Hematopoietic multipotent progenitor cell treated with erythropoietin and hydrocortisone succinate and interleukin-3 and kit ligand, for 15 days (in vitro differentiated cells): ENCODE results near the gene HM13.
"Not testable (repeated sequence)": the region's sequence is repeated elsewhere in the genome, so short reads cannot be mapped to it uniquely, and the experiment has no call there.

Experiments used
- DNase-seq: peaks from one replicate; pipeline ENCODE4 v3.0.0-alpha.2; 2015; ENCODE audit warnings: low spot score

The HM13 gene

DNA sequence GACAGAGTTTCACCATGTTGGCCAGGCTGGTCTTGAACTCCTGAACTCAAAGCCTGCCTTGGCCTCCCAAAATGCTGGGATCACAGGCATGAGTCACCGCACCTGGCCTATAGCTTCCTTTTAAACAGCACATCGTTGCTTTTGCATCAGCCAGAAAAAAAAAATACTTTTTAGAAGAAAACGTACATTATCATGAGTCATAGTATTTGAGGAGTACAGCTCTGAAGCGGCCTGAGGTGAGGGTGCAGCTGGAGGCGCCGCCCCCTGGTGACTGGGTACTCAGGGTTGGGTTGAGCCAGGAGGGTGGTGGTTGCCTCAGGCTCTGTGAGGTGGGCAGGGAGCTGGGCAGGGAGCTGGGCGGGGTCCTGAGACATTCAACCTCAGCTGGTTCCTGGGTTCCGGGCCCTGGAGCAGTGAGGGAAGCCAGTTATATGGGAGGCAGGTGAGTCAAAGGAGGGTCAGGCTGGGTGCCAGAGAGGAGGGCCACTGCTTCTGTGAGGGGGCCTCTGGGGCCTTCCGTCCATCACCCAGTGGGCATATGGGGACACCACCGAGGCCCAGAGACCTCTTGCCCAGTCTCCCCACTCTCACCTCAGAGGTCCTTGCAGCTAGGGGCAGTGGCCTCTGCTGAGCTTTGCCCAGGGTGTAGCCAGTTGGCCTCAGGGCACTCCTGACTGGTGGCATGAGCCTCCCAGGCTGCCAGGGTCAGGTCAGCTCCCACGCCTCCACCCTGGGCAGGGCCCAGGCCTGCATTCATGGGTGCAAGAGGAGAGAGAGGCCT is 79.2 kb downstream of the HM13 start:
- no peak for DNase-seq

DNA sequence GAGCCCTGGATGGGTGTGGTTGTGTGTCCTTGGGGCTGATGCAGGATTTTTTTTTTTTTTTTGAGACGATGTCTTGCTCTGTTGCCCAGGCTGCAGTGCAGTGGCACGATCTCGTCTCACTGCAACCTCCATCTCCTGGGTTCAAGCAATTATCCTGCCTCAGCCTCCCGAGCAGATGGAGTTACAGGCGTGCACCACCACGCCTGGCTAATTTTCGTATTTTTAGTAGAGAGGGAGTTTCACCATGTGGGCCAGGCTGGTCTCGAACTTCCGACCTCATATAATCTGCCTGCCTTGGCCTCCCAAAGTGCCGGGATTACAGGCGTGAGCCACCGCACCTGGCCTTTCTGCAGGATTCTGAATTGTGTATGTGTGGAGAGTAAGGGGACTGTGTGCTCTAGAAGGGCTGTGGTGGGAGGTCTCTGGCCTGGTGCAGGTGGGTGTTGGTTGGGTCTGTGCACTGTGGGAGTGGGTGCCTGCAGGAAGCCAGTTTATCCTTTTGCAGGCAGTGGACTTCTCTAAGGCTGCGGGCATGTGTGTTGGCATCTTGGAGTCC is 79.8 kb downstream of the HM13 start:
- DNase-seq, result no peak

DNA sequence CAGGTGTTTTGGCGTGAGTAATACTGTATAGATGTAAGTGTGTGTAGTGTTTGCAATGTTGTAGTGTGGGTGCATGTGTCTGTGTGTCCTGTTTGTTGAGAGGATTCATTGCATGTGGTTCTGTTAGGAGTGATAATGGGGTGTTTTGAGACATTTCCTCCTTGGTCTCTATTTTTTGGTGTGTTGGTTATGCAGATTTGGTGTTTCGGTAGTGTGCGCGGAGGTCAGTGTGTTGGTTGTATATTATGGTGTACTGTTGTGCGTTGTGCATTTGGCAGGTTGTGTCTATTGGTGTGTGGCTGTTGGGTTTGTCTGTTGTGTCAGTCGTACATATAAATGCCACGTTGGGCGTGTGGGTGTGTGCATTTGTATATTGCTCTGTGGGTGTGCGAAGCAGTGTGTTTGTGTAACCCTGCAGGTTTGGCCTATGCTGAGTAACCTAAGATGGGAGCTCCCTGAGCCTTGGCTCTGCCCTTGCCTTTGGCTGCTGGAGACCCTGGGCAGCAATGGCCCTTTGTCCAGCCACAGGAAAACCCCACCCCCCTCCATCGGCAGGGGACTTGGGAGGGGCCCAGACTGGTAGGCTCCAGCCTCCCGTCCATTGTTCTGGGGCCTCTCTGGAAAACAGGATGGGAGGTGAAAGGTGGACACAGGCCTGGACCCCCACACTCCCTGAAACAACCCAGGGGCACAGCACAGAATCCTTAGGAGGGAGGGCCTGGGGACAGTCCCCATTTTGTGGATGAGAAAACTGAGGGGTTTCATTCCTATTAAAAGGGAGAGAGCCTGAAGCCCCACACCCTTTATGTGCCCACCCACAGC is 80.5 kb downstream of the HM13 start:
- no peak for DNase-seq

DNA sequence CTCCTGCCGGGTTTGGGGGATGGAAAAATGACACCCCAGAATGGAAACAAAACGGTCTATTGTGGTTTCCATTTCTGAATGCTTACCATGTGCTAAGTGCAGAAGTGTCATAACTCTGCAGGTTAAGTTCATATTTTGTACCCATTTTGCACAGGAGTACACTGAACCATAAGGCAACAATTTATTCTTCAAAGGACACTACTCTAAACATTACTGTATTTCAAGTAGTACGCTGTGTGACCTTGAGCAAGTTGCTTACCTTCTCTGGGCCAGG is 81.1 kb downstream of the HM13 start:
- DNase-seq, result no peak

DNA sequence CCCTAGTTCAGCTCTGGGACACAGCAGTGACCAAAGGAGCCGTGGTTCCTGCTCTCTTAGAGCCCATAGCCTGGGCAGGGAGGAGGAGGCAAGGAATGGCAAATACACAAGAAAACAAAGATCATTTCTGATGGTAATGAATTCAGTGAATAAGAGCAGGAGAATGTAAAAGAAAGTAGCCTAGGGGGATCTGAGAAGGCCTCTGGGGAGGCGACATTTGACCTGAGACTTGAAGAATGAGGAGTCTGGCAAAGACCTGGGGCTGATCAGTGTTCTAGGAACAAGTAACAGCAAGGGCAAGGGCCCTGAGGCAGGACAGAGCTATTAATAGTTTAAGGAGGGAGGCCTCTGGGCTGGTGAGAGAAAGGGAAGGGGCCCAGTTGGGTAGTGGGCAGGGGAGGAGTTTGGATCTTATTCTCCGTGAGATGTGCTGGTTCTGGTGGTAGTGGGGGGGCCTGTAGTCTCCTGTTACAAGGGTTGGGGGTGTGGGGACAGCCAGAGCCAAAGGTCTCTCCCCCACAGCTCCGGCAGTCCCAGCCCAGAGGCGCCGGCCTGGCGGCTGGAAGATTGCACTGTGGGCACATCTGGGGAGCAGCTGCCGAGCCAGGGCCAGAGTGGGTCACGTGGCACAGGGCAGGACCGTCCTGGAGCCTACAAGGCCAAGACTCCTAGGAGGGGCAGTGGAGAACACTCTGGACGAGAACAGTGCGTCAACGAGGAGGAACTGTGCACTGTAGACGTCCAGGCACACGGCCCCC is 81.6 kb downstream of the HM13 start:
- no peak for DNase-seq

DNA sequence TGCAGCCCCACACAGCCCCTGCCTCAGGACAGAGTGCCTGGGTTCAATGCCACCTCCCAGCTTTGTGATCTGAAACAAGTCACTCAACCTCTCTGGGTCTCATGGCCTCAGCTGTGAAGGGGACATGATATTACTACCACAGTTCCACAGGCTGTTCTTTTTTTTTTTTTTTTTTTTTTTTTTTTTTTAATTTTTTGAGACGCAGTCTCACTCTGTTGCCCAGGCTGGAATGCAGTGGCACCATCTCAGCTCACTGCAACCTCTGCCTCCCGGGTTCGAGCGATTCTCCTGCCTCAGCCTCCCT is 82.1 kb downstream of the HM13 start:
- not testable (repeated sequence) for DNase-seq

DNA sequence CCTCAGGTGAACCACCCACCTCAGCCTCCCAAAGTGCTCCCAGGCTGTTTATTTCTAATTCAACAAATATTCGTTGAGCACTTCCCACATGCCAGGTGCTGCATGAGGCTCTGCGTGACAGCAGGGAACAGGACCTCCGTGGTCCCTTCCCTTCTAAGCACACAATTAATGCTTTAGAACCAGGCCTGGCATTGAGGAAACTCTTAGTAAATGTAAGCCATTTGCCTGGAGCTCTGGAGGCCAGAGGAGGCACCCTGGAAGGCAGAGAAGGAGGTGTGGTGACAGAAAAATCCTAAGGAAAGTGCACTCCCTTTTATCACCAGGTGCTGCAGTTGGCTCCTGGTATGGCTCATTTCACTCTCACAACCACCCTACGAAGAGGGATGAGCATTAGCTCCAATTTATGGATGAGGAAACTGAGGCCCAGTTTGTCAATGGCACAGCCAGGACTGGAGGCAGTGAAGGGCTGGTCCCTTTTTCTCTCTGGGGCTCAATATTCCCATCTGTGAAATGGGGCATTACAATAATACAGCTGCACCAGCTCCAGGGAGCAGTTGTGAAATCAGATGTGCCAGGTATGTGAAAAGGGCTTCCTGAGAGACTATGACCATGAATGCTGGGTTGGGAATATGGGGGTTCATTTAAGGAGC is 82.7 kb downstream of the HM13 start:
- DNase-seq, result no peak

DNA sequence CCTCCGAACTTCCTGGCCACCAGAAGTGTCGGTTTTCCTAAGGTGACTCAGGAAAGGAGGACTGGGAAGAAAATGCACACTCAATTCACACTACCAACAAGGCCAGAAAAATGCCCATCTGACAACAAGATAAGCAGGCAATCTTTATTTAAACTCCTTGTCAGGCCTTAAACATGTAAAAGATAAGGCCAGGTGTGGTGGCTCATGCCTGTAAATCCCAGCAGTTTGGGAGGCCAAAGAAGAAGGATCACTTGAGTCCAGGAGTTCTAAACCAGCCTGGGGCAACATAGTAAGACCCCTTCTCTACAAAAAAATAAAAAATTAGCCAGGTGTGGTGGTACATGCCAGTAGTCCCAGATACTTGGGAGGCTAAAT is 83.2 kb downstream of the HM13 start:
- no peak for DNase-seq

DNA sequence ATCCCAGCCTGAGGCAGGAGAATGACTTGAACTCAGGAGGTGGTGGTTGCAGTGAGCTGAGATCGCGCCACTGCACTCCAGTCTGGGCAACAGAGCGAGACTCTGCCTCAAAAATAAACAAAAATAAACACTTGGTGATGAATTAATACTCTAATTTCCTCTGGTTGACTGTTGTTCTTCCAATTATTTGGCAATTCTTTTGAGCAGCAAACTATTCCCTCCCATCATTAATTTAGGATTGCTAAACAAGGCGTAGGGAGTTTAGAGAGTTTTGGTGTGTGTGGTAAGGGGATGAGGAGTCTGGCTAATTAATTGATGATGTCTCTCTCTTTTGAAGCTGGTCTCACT is 88.2 kb downstream of the HM13 start:
- DNase-seq, result no peak

DNA sequence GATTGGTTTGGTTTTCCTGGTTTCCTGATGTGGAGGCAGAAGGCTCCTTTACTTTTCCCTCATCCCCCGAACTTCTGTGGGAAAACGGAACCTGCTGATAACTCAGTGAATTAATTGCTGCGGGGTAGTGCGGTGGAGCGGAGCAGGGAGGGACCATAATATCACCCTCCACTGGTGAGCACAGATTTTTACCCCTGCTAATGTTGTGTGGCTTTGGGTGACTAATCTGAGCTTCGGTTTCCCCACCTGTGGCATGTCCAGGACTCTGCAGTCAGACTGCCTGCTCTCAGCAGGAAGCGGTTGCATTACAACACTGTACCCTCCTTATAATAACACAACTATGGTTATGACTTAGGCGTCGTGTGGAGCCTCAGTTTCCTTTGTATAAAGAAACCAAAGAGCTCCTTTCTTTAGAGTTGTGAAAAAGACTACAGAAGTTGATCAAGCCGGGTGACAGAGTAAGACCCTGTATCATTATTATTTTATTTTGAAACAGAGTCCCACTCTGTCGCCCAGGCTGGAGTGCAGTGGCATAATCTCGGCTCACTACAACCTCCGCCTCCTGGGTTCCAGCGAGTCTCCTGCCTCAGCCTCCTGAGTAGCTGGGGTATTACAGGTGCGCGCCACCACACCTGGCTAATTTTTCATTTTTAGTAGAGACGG is 88.7 kb downstream of the HM13 start:
- no peak for DNase-seq

DNA sequence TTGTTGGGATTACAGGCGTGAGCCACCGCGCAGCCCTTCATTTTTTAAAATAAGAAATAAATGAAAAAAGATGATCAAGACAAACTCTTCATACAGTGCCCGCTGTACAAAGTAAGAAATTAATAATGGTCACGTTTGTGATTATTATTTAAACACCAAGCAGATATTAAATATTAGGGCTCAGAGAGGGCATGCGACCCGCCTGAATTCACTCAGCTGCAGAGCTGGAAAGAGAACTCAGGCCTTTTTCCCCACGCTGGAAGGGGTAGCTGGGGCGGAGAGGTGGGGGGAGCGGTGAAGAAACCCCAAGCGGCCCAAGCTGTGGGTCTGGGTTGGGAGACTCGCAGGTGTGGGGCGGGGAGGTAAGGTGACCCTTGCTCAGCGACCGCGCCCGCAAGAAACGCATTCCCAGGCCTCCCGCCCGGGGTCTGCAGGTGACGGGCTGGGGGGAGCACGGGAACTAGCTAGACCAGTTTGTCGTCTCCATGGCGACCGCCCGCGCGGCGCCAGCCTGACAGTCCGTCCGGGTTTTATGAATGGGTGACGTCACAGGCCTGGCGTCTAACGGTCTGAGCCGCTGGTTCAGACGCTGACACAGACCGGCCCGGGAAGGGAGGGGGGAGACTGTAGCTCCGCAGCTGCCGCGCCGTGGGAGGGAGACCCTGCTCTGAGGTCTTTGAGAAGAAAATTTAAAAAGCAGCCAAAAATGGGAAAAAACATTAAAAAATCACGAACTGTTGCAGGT is 89.8 kb downstream of the HM13 start:
- peak; percentile 82 for DNase-seq

DNA sequence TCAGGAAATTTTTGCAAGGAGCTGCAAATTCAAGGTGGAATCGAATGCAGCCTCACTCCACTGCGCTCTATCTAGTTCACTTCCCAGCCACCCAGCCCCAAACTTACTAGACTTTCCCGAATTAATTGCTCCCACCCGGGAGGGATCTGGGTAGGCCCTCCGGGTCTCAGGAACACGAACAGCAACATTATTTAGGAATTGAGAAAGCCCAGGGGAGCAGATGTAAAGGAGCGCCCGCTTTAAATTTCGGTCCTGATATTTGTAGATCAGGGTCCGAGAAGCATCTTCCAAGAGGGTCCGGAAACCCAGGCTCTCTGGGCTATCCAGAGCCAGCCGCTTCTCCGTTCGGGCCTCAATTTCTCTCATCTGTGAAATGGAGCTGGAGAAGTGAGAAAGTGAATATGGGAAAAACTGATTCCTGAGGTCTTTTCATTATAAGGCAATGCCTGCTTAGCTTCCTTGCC is 90.4 kb downstream of the HM13 start:
- DNase-seq, result no peak

DNA sequence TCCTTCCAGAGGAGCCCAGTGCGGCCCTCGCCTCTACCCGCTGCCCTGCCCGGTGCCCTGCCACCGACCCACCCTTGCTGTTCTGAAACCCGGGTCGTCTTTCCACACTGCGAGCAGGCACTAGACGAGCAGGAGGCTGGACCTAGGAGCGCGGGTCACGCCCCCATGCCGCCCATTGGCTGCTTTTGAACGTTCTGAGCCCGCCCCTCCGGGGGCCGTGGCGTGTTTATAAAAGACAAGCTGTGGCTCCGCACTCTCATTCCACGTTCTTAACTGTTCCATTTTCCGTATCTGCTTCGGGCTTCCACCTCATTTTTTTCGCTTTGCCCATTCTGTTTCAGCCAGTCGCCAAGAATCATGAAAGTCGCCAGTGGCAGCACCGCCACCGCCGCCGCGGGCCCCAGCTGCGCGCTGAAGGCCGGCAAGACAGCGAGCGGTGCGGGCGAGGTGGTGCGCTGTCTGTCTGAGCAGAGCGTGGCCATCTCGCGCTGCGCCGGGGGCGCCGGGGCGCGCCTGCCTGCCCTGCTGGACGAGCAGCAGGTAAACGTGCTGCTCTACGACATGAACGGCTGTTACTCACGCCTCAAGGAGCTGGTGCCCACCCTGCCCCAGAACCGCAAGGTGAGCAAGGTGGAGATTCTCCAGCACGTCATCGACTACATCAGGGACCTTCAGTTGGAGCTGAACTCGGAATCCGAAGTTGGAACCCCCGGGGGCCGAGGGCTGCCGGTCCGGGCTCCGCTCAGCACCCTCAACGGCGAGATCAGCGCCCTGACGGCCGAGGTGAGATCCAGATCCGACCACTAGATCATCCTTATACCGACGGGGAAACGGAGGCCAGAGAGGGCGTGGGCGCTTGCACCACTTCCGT is 91.0 kb downstream of the HM13 start, which contains the start of gene ID1:
ID1 (plus strand) TSS at position 259 of the 871 bp plus-strand sequence; CDS start at position 358, 99 bp downstream.
- DNase-seq, result peak; percentile 95

DNA sequence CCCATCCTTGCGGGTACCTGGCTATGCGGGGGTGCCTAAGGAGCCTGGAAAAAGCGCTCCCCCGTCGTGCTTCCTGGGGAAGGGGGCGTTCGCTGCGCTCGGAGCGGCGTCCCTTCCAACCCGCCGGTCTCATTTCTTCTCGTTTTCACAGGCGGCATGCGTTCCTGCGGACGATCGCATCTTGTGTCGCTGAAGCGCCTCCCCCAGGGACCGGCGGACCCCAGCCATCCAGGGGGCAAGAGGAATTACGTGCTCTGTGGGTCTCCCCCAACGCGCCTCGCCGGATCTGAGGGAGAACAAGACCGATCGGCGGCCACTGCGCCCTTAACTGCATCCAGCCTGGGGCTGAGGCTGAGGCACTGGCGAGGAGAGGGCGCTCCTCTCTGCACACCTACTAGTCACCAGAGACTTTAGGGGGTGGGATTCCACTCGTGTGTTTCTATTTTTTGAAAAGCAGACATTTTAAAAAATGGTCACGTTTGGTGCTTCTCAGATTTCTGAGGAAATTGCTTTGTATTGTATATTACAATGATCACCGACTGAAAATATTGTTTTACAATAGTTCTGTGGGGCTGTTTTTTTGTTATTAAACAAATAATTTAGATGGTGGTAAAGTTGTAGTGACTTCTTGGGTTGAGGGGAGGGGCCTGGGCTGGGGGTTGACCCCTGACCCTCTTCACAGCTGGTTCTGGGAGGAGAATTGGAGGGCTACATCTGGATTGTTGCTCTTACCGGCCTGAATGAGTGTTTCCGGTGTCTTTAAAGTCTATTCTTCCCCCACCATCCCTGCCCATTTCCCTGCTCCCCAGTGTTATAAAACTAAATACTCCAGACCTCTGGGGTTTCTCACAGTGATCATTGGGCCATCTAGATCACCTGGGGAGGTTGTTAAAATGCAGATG is 91.9 kb downstream of the HM13 start:
- peak; percentile 40 for DNase-seq

DNA sequence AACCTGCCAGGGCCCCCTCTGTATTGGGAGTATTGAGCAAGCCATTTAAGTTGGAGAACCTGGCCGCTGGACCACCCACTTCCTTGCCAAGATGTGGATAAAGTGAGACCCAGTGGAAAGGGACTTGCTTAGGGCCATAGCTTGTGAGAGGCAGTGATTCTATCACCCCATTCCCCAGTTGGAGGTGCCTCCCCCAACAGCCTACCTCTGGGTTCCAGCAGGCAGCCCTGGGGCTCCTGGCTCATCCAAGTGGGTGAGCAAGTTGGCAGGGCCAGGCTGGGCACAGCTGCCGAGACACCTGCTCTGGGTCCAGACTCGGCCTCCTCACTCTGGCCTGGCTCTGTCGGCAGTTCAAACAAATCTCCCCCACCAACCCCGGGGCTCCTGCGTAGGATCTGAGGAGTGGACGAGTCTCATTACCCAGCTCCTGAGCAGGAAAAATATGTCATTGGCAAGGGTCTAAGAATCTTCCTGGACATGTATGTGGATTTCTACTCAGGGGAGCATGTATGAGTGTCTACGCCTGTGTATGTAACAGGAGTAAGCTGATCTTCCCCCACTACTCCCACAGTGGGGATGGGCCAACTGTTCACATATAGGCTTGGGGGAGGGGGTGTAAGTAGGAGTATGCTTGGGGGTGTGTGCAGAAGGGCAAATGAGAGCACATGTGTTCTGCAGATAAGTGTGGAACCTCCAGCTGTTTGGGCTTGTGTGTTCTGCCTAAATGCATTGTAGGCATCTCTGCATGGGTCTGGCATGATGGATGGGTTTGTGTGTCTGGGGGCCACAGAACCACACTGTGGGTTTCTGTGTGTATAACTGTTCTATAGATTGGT is 92.8 kb downstream of the HM13 start:
- DNase-seq, result peak; percentile 70

DNA sequence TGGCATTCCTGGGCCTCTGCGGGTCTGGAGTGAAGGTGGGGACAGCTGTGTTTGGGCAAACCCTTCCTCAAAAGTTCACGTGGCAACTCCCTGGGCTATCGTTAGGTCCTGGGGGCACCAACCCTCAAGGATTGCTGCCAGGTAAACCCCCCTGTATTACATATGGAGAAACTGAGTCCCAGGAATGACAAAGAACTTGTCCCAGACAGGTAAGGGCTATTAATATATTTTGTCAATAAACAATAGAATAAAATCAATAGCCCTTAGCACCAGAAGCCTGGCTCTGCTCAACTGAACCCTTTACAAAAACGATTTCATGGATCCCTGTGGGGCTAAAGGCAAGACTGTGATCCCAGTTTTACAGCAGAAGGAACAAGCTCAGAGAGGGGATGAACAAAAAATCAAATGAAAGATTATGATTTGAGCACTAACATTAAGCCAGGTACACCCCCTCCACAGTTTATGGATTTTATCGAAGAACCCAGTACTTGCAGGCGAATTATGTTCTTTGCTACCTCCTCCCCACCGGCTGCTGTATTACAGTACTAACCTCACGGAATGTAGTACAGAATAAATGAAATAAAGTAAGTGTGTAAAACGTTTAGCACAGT is 93.5 kb downstream of the HM13 start:
- no peak for DNase-seq

DNA sequence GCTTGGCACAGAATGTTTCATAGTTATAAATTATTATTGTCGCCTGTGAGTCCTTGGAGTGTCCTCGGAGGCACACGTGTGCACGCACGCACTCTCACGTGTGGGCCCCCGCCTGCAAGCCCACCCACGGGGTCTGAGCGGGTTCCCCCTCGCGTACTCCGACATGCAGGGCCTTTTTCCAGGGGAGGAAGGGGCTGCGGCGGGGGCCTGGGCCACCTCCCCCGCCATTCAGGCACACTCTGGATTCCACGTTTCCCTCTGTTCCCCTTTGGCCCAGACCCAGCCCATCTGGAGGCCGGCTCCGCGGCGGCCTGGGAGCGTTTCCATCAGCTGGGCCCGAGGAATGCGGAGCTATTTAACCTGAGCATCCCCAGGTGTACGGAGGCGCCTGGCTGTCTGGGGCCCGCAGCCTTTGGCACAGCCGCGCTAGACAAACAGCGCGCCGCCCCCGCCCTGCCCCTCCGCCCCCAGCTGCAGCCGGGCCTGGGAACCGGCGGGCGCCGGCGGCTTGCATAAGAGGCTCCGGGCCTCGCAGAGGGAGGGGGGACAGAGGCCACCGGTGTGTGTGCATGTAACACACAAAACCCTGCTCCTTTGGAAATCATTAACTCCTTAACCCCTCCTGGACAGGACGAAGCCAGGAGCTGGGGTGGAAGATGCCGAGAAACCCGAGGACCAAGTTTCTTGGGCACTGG is 94.2 kb downstream of the HM13 start:
- DNase-seq, result no peak
